ENCODE results near the gene C3orf52. TPM values are rescaled to one million over a fixed set of nuclear protein-coding genes. Genes with fewer than 3 reads are reported as not detected.

Gene C3orf52
- polyA plus RNA-seq, 1 donor from 2014 or later, result 0.21 TPM

GRCh38 chr3:112129925-112130637 is 43.9 kb downstream of the C3orf52 start:
- no peaks in the 10 kb centered on the region for H3K9me2 ChIP-seq (ENCODE audit: insufficient read depth, low read length)

DNA sequence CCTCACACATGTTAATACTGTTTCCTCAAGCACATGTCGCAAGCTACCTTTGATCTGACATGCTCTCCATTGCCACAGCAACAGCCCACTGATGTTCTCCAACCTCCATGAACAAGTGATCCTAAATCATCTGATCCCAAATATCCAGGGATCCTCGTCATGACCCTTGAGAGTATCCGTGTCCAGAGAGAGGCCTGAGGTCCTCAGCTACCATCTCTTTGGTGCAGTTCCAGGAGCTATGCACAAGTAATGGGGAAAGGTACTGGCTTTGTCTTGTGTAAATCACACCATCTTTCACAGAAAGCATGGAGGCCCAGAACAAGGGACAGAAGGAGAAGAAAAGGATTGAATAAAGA is 44.4 kb downstream of the C3orf52 start:
- H3K4me2 ChIP-seq (ENCODE audit: low read length), result no peak overlapping the region
- H3F3A ChIP-seq (ENCODE audit: insufficient read depth, low read length, poor library complexity, severe bottlenecking), result no peaks in the 10 kb centered on the region
- H3K9me2 ChIP-seq (ENCODE audit: insufficient read depth, low read length), result no peaks in the 10 kb centered on the region
- no peak overlapping the region for H2AFZ ChIP-seq (ENCODE audit: low read depth, low read length)
- H3K9ac ChIP-seq (ENCODE audit: low read length), result no peak overlapping the region
- no peak overlapping the region for H3K27ac ChIP-seq (ENCODE audit: low read length)
- no peaks in the 10 kb centered on the region for H4K20me1 ChIP-seq (ENCODE audit: insufficient read depth)
- no peaks in the 10 kb centered on the region for H3K27me3 ChIP-seq (ENCODE audit: insufficient read depth, low read depth, low read length)
- H3K4me3 ChIP-seq (ENCODE audit: low read length), result no peak overlapping the region
- H3K36me3 ChIP-seq (ENCODE audit: insufficient read depth, low read length), result no peaks in the 10 kb centered on the region
- no peaks in the 10 kb centered on the region for H3K79me2 ChIP-seq (replicated peaks; ENCODE audit: insufficient read depth, low read length)
- H3K9me3 ChIP-seq (ENCODE audit: low read length), result no peaks in the 10 kb centered on the region
- TF ChIP-seq SMC3 (conservative IDR thresholded peaks at IDR 0.05; ENCODE audit: poor library complexity) (no peak), REST (IDR thresholded peaks at IDR 0.05; ENCODE audit: borderline replicate concordance) (no peak), EZH2 (IDR thresholded peaks at IDR 0.05; ENCODE audit: borderline replicate concordance, insufficient read depth, low read length, poor library complexity, severe bottlenecking) (no peak), RAD21 (conservative IDR thresholded peaks at IDR 0.05) (no peak), POLR2AphosphoS5 (IDR thresholded peaks at IDR 0.05) (no peak), EP300 (conservative IDR thresholded peaks at IDR 0.05; ENCODE audit: poor library complexity, severe bottlenecking) (no peak), MXI1 (conservative IDR thresholded peaks at IDR 0.05; ENCODE audit: poor library complexity, severe bottlenecking) (no peak)

More at GRCh38 chr3:112129925-112130637, 43.9 kb downstream of the C3orf52 start:
- no peaks in the 10 kb centered on the region for H3F3A ChIP-seq (ENCODE audit: insufficient read depth, low read length, poor library complexity, severe bottlenecking)
- H4K20me1 ChIP-seq (ENCODE audit: insufficient read depth), result no peaks in the 10 kb centered on the region
- no peaks in the 10 kb centered on the region for H3K9me3 ChIP-seq (ENCODE audit: low read length)
- no peak overlapping the region for H3K27ac ChIP-seq (ENCODE audit: low read length)
- H3K4me3 ChIP-seq (ENCODE audit: low read length), result no peak overlapping the region
- no peaks in the 10 kb centered on the region for H3K36me3 ChIP-seq (ENCODE audit: insufficient read depth, low read length)
- H3K27me3 ChIP-seq (ENCODE audit: insufficient read depth, low read depth, low read length), result no peaks in the 10 kb centered on the region
- H3K9ac ChIP-seq (ENCODE audit: low read length), result no peak overlapping the region
- H3K79me2 ChIP-seq (replicated peaks; ENCODE audit: insufficient read depth, low read length), result no peaks in the 10 kb centered on the region
- TF ChIP-seq TAF1 (IDR thresholded peaks at IDR 0.05; ENCODE audit: low read depth) (no peak), REST (IDR thresholded peaks at IDR 0.05; ENCODE audit: borderline replicate concordance) (no peak), EP300 (conservative IDR thresholded peaks at IDR 0.05; ENCODE audit: poor library complexity, severe bottlenecking) (no peak), MXI1 (conservative IDR thresholded peaks at IDR 0.05; ENCODE audit: poor library complexity, severe bottlenecking) (no peak), POLR2AphosphoS5 (IDR thresholded peaks at IDR 0.05) (no peak), RAD21 (conservative IDR thresholded peaks at IDR 0.05) (no peak), CTCF (IDR thresholded peaks at IDR 0.05; ENCODE audit: poor library complexity, severe bottlenecking) (no peak), SMC3 (conservative IDR thresholded peaks at IDR 0.05; ENCODE audit: poor library complexity) (no peak), EZH2 (IDR thresholded peaks at IDR 0.05; ENCODE audit: borderline replicate concordance, insufficient read depth, low read length, poor library complexity, severe bottlenecking) (no peak)
- no peak overlapping the region for H2AFZ ChIP-seq (ENCODE audit: low read depth, low read length)
- H3K4me2 ChIP-seq (ENCODE audit: low read length), result no peak overlapping the region
